Activated naive CD4-positive, alpha-beta T cell treated with anti-CD3 and anti-CD28 coated beads, Interleukin-2, amount 10 ng/mL, durations not matched to agents 7 days and 5 days (primary cell): Measurements from ENCODE around the gene SRRT.
"Not testable (repeated sequence)": the region's sequence is repeated elsewhere in the genome, so short reads cannot be mapped to it uniquely, and the experiment has no call there.

ENCODE experiments used
- CTCF ChIA-PET: fragments of 350-600 bp; sonication (Branson Sonifier 250); formaldehyde crosslinking; loops from one replicate; lab custom pipeline; 2021; ENCODE audit warnings: antibody characterized with exemption; lab: Charles Lee
- DNase-seq: peaks from one replicate; pipeline ENCODE4 v3.0.0-alpha.2; 2020
- H3K27ac Mint-ChIP-seq: one replicate; pipeline ENCODE4 v1.8.0; 2021; ENCODE audit warnings: mild to moderate bottlenecking, moderate library complexity, mixed read lengths
- H3K27me3 Mint-ChIP-seq: one replicate; pipeline ENCODE4 v1.8.0; 2021; ENCODE audit warnings: mild to moderate bottlenecking, mixed read lengths
- H3K36me3 Mint-ChIP-seq: one replicate; pipeline ENCODE4 v1.8.0; 2021; ENCODE audit warnings: mixed read lengths
- H3K4me1 Mint-ChIP-seq: one replicate; pipeline ENCODE4 v1.8.0; 2021; ENCODE audit warnings: mixed read lengths
- H3K4me3 Mint-ChIP-seq: one replicate; pipeline ENCODE4 v1.8.0; 2021; ENCODE audit warnings: mild to moderate bottlenecking, moderate library complexity, mixed read lengths
- H3K9me3 Mint-ChIP-seq: one replicate; pipeline ENCODE4 v1.8.0; 2021; ENCODE audit warnings: mixed read lengths

Gene SRRT

GRCh38 chr7:100897772-100898454 is 23.0 kb downstream of the SRRT start:
- Mint-ChIP-seq H3K36me3 (no peaks in the 10 kb centered on the region), H3K9me3 (no peaks in the 10 kb centered on the region), H3K27me3 (peaks cover 85% of the 10 kb centered on the region), H3K4me1 (peaks cover 14% of the 10 kb centered on the region), H3K4me3 (no peak overlapping the region), H3K27ac (no peak overlapping the region)
- DNase-seq = no peak
- CTCF ChIA-PET = interaction anchor here (0.6 to 3.9 kb wide), 4 partner anchors 161 to 612 kb away, joined by 3 to 21 read pairs (median 4); no protein-coding TSS in a partner anchor

DNA sequence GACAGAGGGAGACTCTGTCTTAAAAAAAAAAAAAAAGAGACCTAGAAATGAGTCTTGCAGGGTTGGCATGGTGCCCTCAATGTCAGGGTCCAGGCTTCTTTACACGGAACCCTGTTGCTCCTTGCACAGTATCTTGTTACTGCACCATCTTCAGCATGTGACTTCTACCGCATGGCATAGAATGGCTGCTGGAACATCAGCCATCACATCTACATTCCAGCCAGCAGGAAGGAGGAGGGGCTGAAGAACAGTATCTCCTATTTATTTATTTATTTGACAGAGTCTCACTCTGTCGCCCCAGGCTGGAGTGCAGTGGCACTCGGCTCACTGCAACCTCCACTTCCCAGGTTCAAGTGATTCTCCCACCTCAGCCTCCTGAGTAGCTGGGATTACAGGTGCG is 24.5 kb downstream of the SRRT start:
- CTCF ChIA-PET = interaction anchor here (0.6 to 3.9 kb wide), 2 partner anchors 159 to 180 kb away, joined by 3 to 21 read pairs; no protein-coding TSS in a partner anchor
- DNase-seq = no peak
- H3K36me3 Mint-ChIP-seq = no peaks in the 10 kb centered on the region
- H3K27me3 Mint-ChIP-seq = peaks cover 73% of the 10 kb centered on the region
- peaks cover 11% of the 10 kb centered on the region for H3K4me1 Mint-ChIP-seq
- no peak overlapping the region for H3K27ac Mint-ChIP-seq
- H3K9me3 Mint-ChIP-seq = no peaks in the 10 kb centered on the region
- H3K4me3 Mint-ChIP-seq = no peak overlapping the region

GRCh38 chr7:100900978-100901377 is 26.1 kb downstream of the SRRT start:
- no peaks in the 10 kb centered on the region for H3K36me3 Mint-ChIP-seq

GRCh38 chr7:100901921-100902332 is 27.0 kb downstream of the SRRT start:
- Mint-ChIP-seq H3K9me3 (no peaks in the 10 kb centered on the region), H3K4me3 (no peak overlapping the region), H3K27ac (no peak overlapping the region), H3K36me3 (no peaks in the 10 kb centered on the region), H3K4me1 (peaks cover 4% of the 10 kb centered on the region), H3K27me3 (peaks cover 50% of the 10 kb centered on the region)
- DNase-seq = no peak
- CTCF ChIA-PET = interaction anchor here (1.2 kb wide), 1 partner anchor 64 kb away, joined by 3 read pairs; no protein-coding TSS in a partner anchor

More at GRCh38 chr7:100900978-100901377, 26.1 kb downstream of the SRRT start:
- Mint-ChIP-seq H3K4me3 (no peak overlapping the region), H3K27ac (no peak overlapping the region), H3K4me1 (peaks cover 9% of the 10 kb centered on the region), H3K9me3 (no peaks in the 10 kb centered on the region), H3K27me3 (peaks cover 57% of the 10 kb centered on the region)
- CTCF ChIA-PET = interaction anchor here (0.9 to 3.9 kb wide), 3 partner anchors 65 to 176 kb away, joined by 3 to 21 read pairs (median 4); no protein-coding TSS in a partner anchor
- DNase-seq = no peak

- DNase-seq = no peak
- Mint-ChIP-seq H3K27ac (no peak overlapping the region), H3K9me3 (no peaks in the 10 kb centered on the region), H3K27me3 (peaks cover 44% of the 10 kb centered on the region), H3K4me3 (no peak overlapping the region), H3K36me3 (no peaks in the 10 kb centered on the region), H3K4me1 (peaks cover 4% of the 10 kb centered on the region)
- CTCF ChIA-PET = no interaction called here
These were observed 27.7 kb downstream of the SRRT start for GRCh38 chr7:100902638-100903037.

- Mint-ChIP-seq H3K4me3 (no peak overlapping the region), H3K4me1 (peaks cover 7% of the 10 kb centered on the region), H3K27me3 (peaks cover 15% of the 10 kb centered on the region), H3K27ac (no peak overlapping the region), H3K9me3 (no peaks in the 10 kb centered on the region), H3K36me3 (no peaks in the 10 kb centered on the region)
- CTCF ChIA-PET = no interaction called here
- DNase-seq = no peak
These were observed 33.6 kb downstream of the SRRT start for GRCh38 chr7:100908512-100908911.

GRCh38 chr7:100910443-100910842 is 35.5 kb downstream of the SRRT start:
- H3K4me1 Mint-ChIP-seq, H3K4me3 Mint-ChIP-seq, CTCF ChIA-PET, H3K9me3 Mint-ChIP-seq, DNase-seq, H3K36me3 Mint-ChIP-seq, H3K27ac Mint-ChIP-seq: not testable (repeated sequence)
- H3K27me3 Mint-ChIP-seq = peaks cover 15% of the 10 kb centered on the region

DNA sequence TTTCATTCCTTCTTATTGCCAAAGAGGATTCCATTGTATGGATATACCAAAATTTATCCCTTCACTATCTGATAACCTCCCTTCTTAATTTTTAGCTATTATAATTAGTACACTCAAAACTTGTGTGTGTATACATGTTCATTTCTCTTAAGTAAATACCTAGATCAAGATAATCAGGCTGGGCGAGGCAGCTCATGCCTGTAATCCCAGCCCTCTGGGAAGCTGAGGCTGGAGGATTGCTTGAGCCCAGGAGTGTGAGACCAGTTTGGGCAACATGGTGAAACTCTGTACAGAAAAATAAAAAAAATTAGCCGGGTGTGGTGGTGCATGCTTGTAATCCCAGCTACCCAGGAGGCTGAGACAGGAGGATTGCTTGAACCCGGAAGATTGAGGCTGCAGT is 36.6 kb downstream of the SRRT start:
- H3K4me1 Mint-ChIP-seq = peaks cover 7% of the 10 kb centered on the region
- DNase-seq = no peak
- H3K4me3 Mint-ChIP-seq = no peak overlapping the region
- no peaks in the 10 kb centered on the region for H3K36me3 Mint-ChIP-seq
- H3K27ac Mint-ChIP-seq = no peak overlapping the region
- no peaks in the 10 kb centered on the region for H3K9me3 Mint-ChIP-seq
- CTCF ChIA-PET = interaction anchor here (0.6 kb wide), 1 partner anchor 1191 kb away, joined by 3 read pairs; no protein-coding TSS in a partner anchor
- peaks cover 15% of the 10 kb centered on the region for H3K27me3 Mint-ChIP-seq

DNA sequence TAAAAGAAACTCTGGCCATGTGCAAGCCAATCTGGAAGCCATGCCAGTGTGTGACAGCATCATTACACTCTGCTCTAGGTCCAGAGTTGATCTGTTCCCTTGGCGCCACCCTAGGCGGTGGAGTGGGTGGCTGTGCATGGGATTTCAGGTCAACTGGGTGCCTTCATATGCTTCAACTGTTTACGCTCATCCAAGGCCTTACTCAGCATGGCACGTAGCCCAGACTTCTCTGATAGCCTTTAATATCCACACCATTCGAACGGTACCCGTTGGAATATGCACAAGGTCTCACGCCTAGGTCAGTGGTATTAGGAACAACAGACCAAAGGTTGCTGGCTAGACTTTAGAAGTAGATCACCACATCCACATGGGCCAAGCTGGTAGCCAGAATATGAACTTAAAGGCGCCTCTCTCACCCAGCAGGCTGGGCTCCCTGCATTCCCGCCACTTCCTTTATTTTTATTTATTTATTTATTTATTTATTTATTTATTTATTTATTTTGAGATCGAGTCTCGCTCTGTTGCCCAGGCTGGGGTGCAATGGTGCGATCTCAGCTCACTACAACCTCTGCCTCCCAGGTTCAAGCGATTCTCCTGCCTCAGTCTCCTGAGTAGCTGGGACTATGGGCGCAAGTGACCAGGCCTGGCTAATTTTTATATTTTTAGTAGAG is 39.4 kb downstream of the SRRT start:
- H3K27ac Mint-ChIP-seq = no peak overlapping the region
- H3K4me1 Mint-ChIP-seq = peaks cover 7% of the 10 kb centered on the region
- H3K36me3 Mint-ChIP-seq = no peaks in the 10 kb centered on the region
- CTCF ChIA-PET = no interaction called here
- H3K4me3 Mint-ChIP-seq = no peak overlapping the region
- H3K27me3 Mint-ChIP-seq = peaks cover 11% of the 10 kb centered on the region
- no peaks in the 10 kb centered on the region for H3K9me3 Mint-ChIP-seq
- DNase-seq = no peak

- H3K27me3 Mint-ChIP-seq = peaks cover 11% of the 10 kb centered on the region
- no peak overlapping the region for H3K4me3 Mint-ChIP-seq
- H3K27ac Mint-ChIP-seq = no peak overlapping the region
- H3K4me1 Mint-ChIP-seq = peaks cover 7% of the 10 kb centered on the region
- no peak for DNase-seq
- CTCF ChIA-PET = no interaction called here
- no peaks in the 10 kb centered on the region for H3K9me3 Mint-ChIP-seq
- H3K36me3 Mint-ChIP-seq = no peaks in the 10 kb centered on the region
These were observed 40.1 kb downstream of the SRRT start for GRCh38 chr7:100914879-100915447.

DNA sequence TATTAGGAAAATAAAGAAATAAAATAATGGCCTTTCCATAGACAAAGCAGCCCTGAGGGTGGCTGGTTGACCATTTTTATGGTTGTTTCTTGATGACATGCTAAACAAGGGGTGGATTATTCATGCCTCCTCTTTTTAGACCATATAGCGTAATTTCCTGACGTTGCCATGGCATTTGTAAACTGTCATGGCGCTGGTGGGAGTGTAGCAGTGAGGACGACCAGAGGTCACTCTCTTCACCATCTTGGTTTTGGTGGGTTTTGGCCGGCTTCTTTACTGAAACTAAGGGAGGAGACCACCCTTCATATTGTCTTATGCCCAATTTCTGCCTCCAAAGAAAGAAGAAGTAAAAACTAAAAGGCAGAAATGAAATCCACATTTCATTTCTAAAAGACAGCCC is 44.4 kb downstream of the SRRT start:
- DNase-seq, H3K4me1 Mint-ChIP-seq, H3K9me3 Mint-ChIP-seq, H3K27ac Mint-ChIP-seq, H3K4me3 Mint-ChIP-seq, CTCF ChIA-PET, H3K36me3 Mint-ChIP-seq: not testable (repeated sequence)
- H3K27me3 Mint-ChIP-seq = peaks cover 24% of the 10 kb centered on the region

- CTCF ChIA-PET, DNase-seq, H3K9me3 Mint-ChIP-seq, H3K4me1 Mint-ChIP-seq, H3K27ac Mint-ChIP-seq, H3K4me3 Mint-ChIP-seq, H3K36me3 Mint-ChIP-seq: not testable (repeated sequence)
- H3K27me3 Mint-ChIP-seq = peaks cover 24% of the 10 kb centered on the region
These were observed 45.0 kb downstream of the SRRT start for GRCh38 chr7:100919779-100920437.

- no peaks in the 10 kb centered on the region for H3K9me3 Mint-ChIP-seq
- H3K4me3 Mint-ChIP-seq = no peak overlapping the region
- H3K36me3 Mint-ChIP-seq = no peaks in the 10 kb centered on the region
- no peaks in the 10 kb centered on the region for H3K4me1 Mint-ChIP-seq
- peaks cover 24% of the 10 kb centered on the region for H3K27me3 Mint-ChIP-seq
- H3K27ac Mint-ChIP-seq = no peak overlapping the region
- CTCF ChIA-PET = no interaction called here
- no peak for DNase-seq
These were observed 46.1 kb downstream of the SRRT start for GRCh38 chr7:100921039-100921438.

GRCh38 chr7:100923616-100924015 is 48.7 kb downstream of the SRRT start:
- H3K36me3 Mint-ChIP-seq, H3K4me1 Mint-ChIP-seq, CTCF ChIA-PET, H3K27ac Mint-ChIP-seq, DNase-seq, H3K4me3 Mint-ChIP-seq, H3K9me3 Mint-ChIP-seq: not testable (repeated sequence)
- H3K27me3 Mint-ChIP-seq = peaks cover 24% of the 10 kb centered on the region
